HepG2 (cell line): Measurements from ENCODE around the gene SNX24. TPM values are rescaled to one million over a fixed set of nuclear protein-coding genes. Genes with fewer than 3 reads are reported as not detected.
A peak's percentile ranks its signal among the peaks of the same experiment; 100 is the strongest.

Experiments
- ATAC-seq: fragments of 200-7000 bp; cut with Tn5 transposase; 3 replicates; pipeline ENCODE4 v1.9.1; 2020; ENCODE audit warnings: mild to moderate bottlenecking, moderate library complexity
- BruUV-seq: library from RNA; stranded (reverse); fragments of 400-500 nt; replicated peaks from 2 replicates; lab custom pipeline; 2021; lab: Mats Ljungman, UMichigan
- CTCF ChIA-PET: fragments of 300-600 bp; formaldehyde crosslinking; extraction: SDS; loops from one replicate; lab custom pipeline; 2021; ENCODE audit warnings: low total read pairs, inconsistent platforms, low intra/inter-chr PET ratio; lab: Yijun Ruan, JAX
- POLR2A ChIA-PET: fragments of 350-600 bp; sonication (Branson Sonifier 250); formaldehyde crosslinking; loops from one replicate; lab custom pipeline; 2020; ENCODE audit warnings: antibody characterized with exemption, inconsistent platforms; lab: Yijun Ruan, JAX
- DNase-seq: peaks from one replicate; pipeline ENCODE4 v3.0.0-alpha.2; 2015; ENCODE audit warnings: low spot score
- FAIRE-seq: peaks from 3 replicates; lab custom pipeline; 2011; peaks lifted over from hg19 to GRCh38; lab: Jason Lieb, UNC
- H2AFZ ChIP-seq: one replicate; pipeline ENCODE4 v1.6.1; 2011; ENCODE audit warnings: low read length, inconsistent platforms
- H3K27ac ChIP-seq: fragments of 300-600 bp; 3 replicates; pipeline ENCODE4 v1.8.0; 2011; ENCODE audit warnings: mixed run types, mild to moderate bottlenecking, mixed read lengths, low read length, inconsistent platforms; ENCODE audit not compliant: insufficient read depth; ENCODE audit errors: extremely low read length
- H3K27me3 ChIP-seq, 2 experiments: fragments of 200-600 bp in 1 of 2; 2 replicates in 1 of 2; 3 replicates in 1 of 2; pipeline versions ENCODE4 v1.6.0 to v1.8.0; 2011; ENCODE audit warnings: low read length in 2 of 2, mild to moderate bottlenecking in 2 of 2, moderate library complexity in 2 of 2, inconsistent platforms in 1 of 2; ENCODE audit not compliant: insufficient read depth in 2 of 2, control insufficient read depth in 1 of 2
- H3K36me3 ChIP-seq, 2 experiments: fragments of 200-600 bp in 1 of 2; replicated peaks in 1 of 2; 2 replicates in 1 of 2; 3 replicates in 1 of 2; pipeline versions ENCODE4 v1.5.1 to v1.8.0; 2011; ENCODE audit warnings: low read length in 2 of 2, inconsistent platforms in 1 of 2; ENCODE audit not compliant: insufficient read depth in 2 of 2, control insufficient read depth in 1 of 2
- H3K4me1 ChIP-seq: 2 replicates; pipeline ENCODE4 v1.5.1; 2012; ENCODE audit warnings: low read length, inconsistent platforms; ENCODE audit not compliant: insufficient read depth
- H3K4me2 ChIP-seq: 2 replicates; pipeline ENCODE4 v1.6.0; 2011; ENCODE audit warnings: low read depth, low read length, inconsistent platforms
- H3K4me3 ChIP-seq, 3 experiments: fragments of 200-600 bp in 1 of 3; sonication (generic), shearing (Covaris generic) in 1 of 3; replicated peaks in 1 of 3; 2 replicates each; pipeline ENCODE4 v1.5.1; 2011 to 2016; ENCODE audit warnings: low read length in 3 of 3, inconsistent platforms in 2 of 3, low read depth in 2 of 3, mild to moderate bottlenecking in 2 of 3, control low read depth in 1 of 3, mixed read lengths in 1 of 3; ENCODE audit not compliant: insufficient read depth in 1 of 3
- H3K79me2 ChIP-seq: one replicate; pipeline ENCODE4 v1.6.1; 2011; ENCODE audit warnings: low read length, inconsistent platforms; ENCODE audit not compliant: insufficient read depth
- H3K9ac ChIP-seq: 2 replicates; pipeline ENCODE4 v1.6.0; 2011; ENCODE audit warnings: mild to moderate bottlenecking, low read depth, low read length, inconsistent platforms; ENCODE audit not compliant: insufficient read depth
- H3K9me3 ChIP-seq: 2 replicates; pipeline ENCODE4 v1.5.1; 2012; ENCODE audit warnings: mild to moderate bottlenecking, low read length
- H4K20me1 ChIP-seq: 2 replicates; pipeline ENCODE4 v1.6.0; 2011; ENCODE audit warnings: inconsistent platforms, mild to moderate bottlenecking, low read length, moderate library complexity; ENCODE audit not compliant: insufficient read depth
- CHCHD3 ChIP-seq: sonication (generic); formaldehyde crosslinking; IDR thresholded peaks from 2 replicates; pipeline ENCODE4 v1.8.0; 2022; ENCODE audit warnings: mild to moderate bottlenecking, missing genetic modification reagents, moderate library complexity
- CSRNP1 ChIP-seq: sonication (generic); formaldehyde crosslinking; IDR thresholded peaks from 2 replicates; pipeline ENCODE4 v1.8.1; 2023; ENCODE audit warnings: mild to moderate bottlenecking, missing genetic modification reagents
- HNF4A ChIP-seq: sonication (generic); formaldehyde crosslinking; IDR thresholded peaks from 2 replicates; pipeline ENCODE4 v1.4.0; 2020; ENCODE audit warnings: missing genetic modification reagents
- PHF5A ChIP-seq: IDR thresholded peaks from one replicate; pipeline ENCODE4 v1.6.1; 2018; ENCODE audit warnings: low read depth, missing genetic modification reagents; ENCODE audit not compliant: unreplicated experiment
- RORA ChIP-seq: sonication (generic); formaldehyde crosslinking; IDR thresholded peaks from 2 replicates; pipeline ENCODE4 v1.5.0; 2020; ENCODE audit warnings: mild to moderate bottlenecking, missing genetic modification reagents, moderate library complexity
- RXRB ChIP-seq: IDR thresholded peaks from 2 replicates; pipeline ENCODE4 v1.6.1; 2016; ENCODE audit warnings: borderline replicate concordance, missing genetic modification reagents, missing compliant biosample characterization
- SALL2 ChIP-seq: sonication (generic); formaldehyde crosslinking; IDR thresholded peaks from 2 replicates; pipeline ENCODE4 v1.8.1; 2023; ENCODE audit warnings: mild to moderate bottlenecking, missing genetic modification reagents, inconsistent platforms
- SCMH1 ChIP-seq: sonication (generic); formaldehyde crosslinking; IDR thresholded peaks from 2 replicates; pipeline ENCODE4 v1.9.0; 2021; ENCODE audit warnings: missing genetic modification reagents, mild to moderate bottlenecking, borderline replicate concordance
- ZBTB46 ChIP-seq: sonication (generic); formaldehyde crosslinking; IDR thresholded peaks from 2 replicates; pipeline ENCODE4 v1.4.0; 2020; ENCODE audit warnings: mild to moderate bottlenecking, missing genetic modification reagents, borderline replicate concordance
- ZNF251 ChIP-seq: sonication (generic); formaldehyde crosslinking; IDR thresholded peaks from 2 replicates; pipeline ENCODE4 v1.9.0; 2021; ENCODE audit warnings: mild to moderate bottlenecking, missing genetic modification reagents
- ZNF34 ChIP-seq: sonication (generic); formaldehyde crosslinking; IDR thresholded peaks from 2 replicates; pipeline ENCODE4 v1.4.0; 2020; ENCODE audit warnings: mild to moderate bottlenecking, missing genetic modification reagents, borderline replicate concordance
- ZNF550 ChIP-seq: sonication (generic); formaldehyde crosslinking; IDR thresholded peaks from 2 replicates; pipeline ENCODE4 v1.4.0; 2020; ENCODE audit warnings: mild to moderate bottlenecking, missing genetic modification reagents, borderline replicate concordance
- ZNF652 ChIP-seq: IDR thresholded peaks from 2 replicates; pipeline ENCODE4 v1.6.1; 2016; ENCODE audit warnings: low read depth, borderline replicate concordance
- WGBS: methylation state at CpG from one replicate; pipeline ENCODE4 v1.1.6; 2017; ENCODE audit warnings: low lambda C conversion rate; 5-methylcytosine and 5-hydroxymethylcytosine counted together
- in situ Hi-C: cut with HindIII; loops from 2 replicates; pipeline ENCODE4 v1.10.0; 2017; ENCODE audit warnings: low pct_unique_long_range_greater_than_20kb; ENCODE audit not compliant: extremely low pct_ligation_motif_present
- intact Hi-C: fragments of 100-400 bp; cut with micrococcal nuclease; formaldehyde crosslinking; loops from one replicate; pipeline ENCODE4 v1.10.0; 2022; ENCODE audit not compliant: unreplicated experiment
- polyA plus RNA-seq, 8 experiments: library from polyadenylated mRNA; depleted of rRNA in 3 of 8; stranded (reverse) in 7 of 8; unstranded in 1 of 8; fragments of >200 nt; fragmentation: Illumina TruSeq in 4 of 8; extraction: Trizol in 4 of 8; gene quantifications; 2 replicates each; pipeline versions ENCODE4 v1.2.1 to v1.2.3, GENCODE V29; 2011 to 2016; ENCODE audit warnings: low read depth in 4 of 8, missing spikeins in 1 of 8, mixed read lengths in 1 of 8; ENCODE audit not compliant: insufficient read depth in 1 of 8
- total RNA-seq, 5 experiments: library from RNA; depleted of rRNA; stranded (reverse); fragments of >200 nt; fragmentation: Illumina TruSeq; extraction: Trizol; gene quantifications; 2 replicates each; pipeline ENCODE4 v1.2.3, GENCODE V29; 2016; ENCODE audit warnings: low read depth in 1 of 5

SNX24 gene
- total and polyA plus RNA-seq, 2 of the 13 experiments (the other 11 are each of a cell fraction or from before 2014, with no cell fraction given): 7.2 to 23.7 TPM

- H3K27ac ChIP-seq: no peak overlapping the region
- no peaks in the 10 kb centered on the region for H3K4me1 ChIP-seq
- DNase-seq: peak; percentile 13
- ATAC-seq: peak; percentile 67
- H3K79me2 ChIP-seq: no peaks in the 10 kb centered on the region
- H3K27me3 ChIP-seq: no peaks in the 10 kb centered on the region
- POLR2A ChIA-PET: no interaction called here
- TF ChIP-seq ZNF34 (CRISPR knock-in tag): no peak
- no peak for TF ChIP-seq CHCHD3 (CRISPR knock-in tag)
- TF ChIP-seq RORA (CRISPR knock-in tag): no peak
- TF ChIP-seq HNF4A: 0 out of 2 replicates have a peak, but pooled peaks have one; percentile 9
- no peak for TF ChIP-seq ZNF550 (CRISPR knock-in tag)
- TF ChIP-seq RXRB: no peak
- no peaks in the 10 kb centered on the region for H4K20me1 ChIP-seq
- H3K4me3 ChIP-seq: no peak overlapping the region
- intact Hi-C loops: no loop called here
- no peak overlapping the region for H3K4me2 ChIP-seq
- WGBS: 76% methylated on average over 2 of the region's 2 CpGs
- no peak for FAIRE-seq
- in situ Hi-C loops: no loop called here
- CTCF ChIA-PET: no interaction called here
- no peaks in the 10 kb centered on the region for H3K9me3 ChIP-seq
- no peak overlapping the region for H2AFZ ChIP-seq
- H3K36me3 ChIP-seq: no peaks in the 10 kb centered on the region
- H3K9ac ChIP-seq: no peak overlapping the region
- no TSS peak for BruUV-seq
Observed at GRCh38 chr5:122901346-122901745, 55.9 kb downstream of the SNX24 start.

- Histone ChIP-seq H3K9me3 (no peaks in the 10 kb centered on the region), H4K20me1 (no peaks in the 10 kb centered on the region), H3K4me1 (no peaks in the 10 kb centered on the region), H2AFZ (no peak overlapping the region), H3K27ac (no peak overlapping the region), H3K79me2 (no peaks in the 10 kb centered on the region), H3K4me2 (no peak overlapping the region), H3K36me3 (no peaks in the 10 kb centered on the region), H3K4me3 (no peak overlapping the region), H3K27me3 (no peaks in the 10 kb centered on the region), H3K9ac (no peak overlapping the region)
- no peak for ATAC-seq
- intact Hi-C loops (no loop called here), in situ Hi-C loops (no loop called here)
- WGBS: 100% methylated on average over 1 of the region's 1 CpG
- ChIA-PET CTCF (no interaction called here), POLR2A (no interaction called here)
- no peak for FAIRE-seq
- no peak for DNase-seq
- no TSS peak for BruUV-seq
- TF ChIP-seq SCMH1 (CRISPR knock-in tag) (no peak), ZNF652 (no peak), ZBTB46 (CRISPR knock-in tag) (no peak), SALL2 (CRISPR knock-in tag) (no peak), ZNF251 (CRISPR knock-in tag) (no peak), PHF5A (CRISPR knock-in tag) (no peak), CSRNP1 (CRISPR knock-in tag) (no peak)
Observed at GRCh38 chr5:122902263-122902662, 56.9 kb downstream of the SNX24 start.
